Kidney (tissue), 14 donors: ENCODE measurements around the gene ADAM33. TPM values are rescaled to one million over a fixed set of nuclear protein-coding genes. Genes with fewer than 3 reads are reported as not detected.

ENCODE experiments used
- DNase-seq, 5 donors: peaks; one replicate each; pipeline ENCODE4 v3.0.0-alpha.2; 2013 to 2020
- FAIRE-seq: peaks from 2 replicates; lab custom pipeline; 2012; peaks lifted over from hg19 to GRCh38; lab: Jason Lieb, UNC
- H3K27ac ChIP-seq, 2 donors: one replicate each; pipeline ENCODE4 v1.7.0; 2013; ENCODE audit warnings: low read depth in 2 of 2, low read length in 2 of 2, inconsistent platforms in 1 of 2
- H3K27me3 ChIP-seq: one replicate; pipeline ENCODE4 v1.7.1; 2013; ENCODE audit warnings: low read length, inconsistent platforms; ENCODE audit not compliant: control insufficient read depth, insufficient read depth
- H3K36me3 ChIP-seq, 3 donors: one replicate each; pipeline versions ENCODE4 v1.7.0 to v1.7.1; 2013; ENCODE audit warnings: low read length in 3 of 3, control low read depth in 1 of 3, inconsistent platforms in 1 of 3; ENCODE audit not compliant: insufficient read depth in 3 of 3, control insufficient read depth in 2 of 3
- H3K4me1 ChIP-seq, 3 donors: one replicate each; pipeline versions ENCODE4 v1.7.0 to v1.7.1; 2013; ENCODE audit warnings: low read length in 3 of 3, inconsistent platforms in 1 of 3, low read depth in 1 of 3; ENCODE audit not compliant: control insufficient read depth in 2 of 3, insufficient read depth in 2 of 3
- H3K4me3 ChIP-seq, 3 donors: one replicate each; pipeline versions ENCODE4 v1.7.0 to v1.8.1; 2013; ENCODE audit warnings: low read length in 3 of 3, control low read depth in 1 of 3, inconsistent platforms in 1 of 3
- H3K9ac ChIP-seq, 3 donors: one replicate each; pipeline versions ENCODE4 v1.7.0 to v1.7.1; 2013; ENCODE audit warnings: low read length in 3 of 3, control low read depth in 1 of 3, inconsistent platforms in 1 of 3
- H3K9me3 ChIP-seq, 3 donors: one replicate each; pipeline versions ENCODE4 v1.7.0 to v1.7.1; 2013; ENCODE audit warnings: low read length in 3 of 3, control low read depth in 1 of 3, inconsistent platforms in 1 of 3; ENCODE audit not compliant: control insufficient read depth in 2 of 3, insufficient read depth in 1 of 3
- CTCF ChIP-seq: IDR thresholded peaks from 3 replicates; pipeline ENCODE4 v1.5.1; 2012; ENCODE audit warnings: mild to moderate bottlenecking, moderate library complexity, borderline replicate concordance; ENCODE audit not compliant: insufficient read depth; ENCODE audit errors: extremely low read depth
- intact Hi-C: fragments of 100-400 bp; cut with DNase I; formaldehyde crosslinking; loops from one replicate; pipeline ENCODE4 v1.11.1; 2022
- polyA plus RNA-seq: library from polyadenylated mRNA; stranded (reverse); fragments of 350-450 nt; fragmentation: Illumina TruSeq; extraction: RNeasy Lipid Tissue Mini Kit (QIAGEN cat#74804); gene quantifications from one replicate; pipeline ENCODE4 v1.2.3, GENCODE V29; 2014; ENCODE audit warnings: low read depth, low replicate concordance; ENCODE audit not compliant: insufficient read depth
- total RNA-seq: library from RNA; stranded (reverse); fragmentation: NEBNext Ultra II Directional; extraction: Animal tissue kit (Norgen Biotek cat#: 25700); gene quantifications from one replicate; pipeline ENCODE4 v1.2.1, GENCODE V29; 2021
- donor health status: control.
- donor health status: control.
- donor health status: control.
- donor health status: control.
- donor health status: control.
- donor health status: DM: yes; HTN: yes; CAD: no.
- donor health status: Normal renal cell carcinoma (clear cell type).

Gene ADAM33
- total and polyA plus RNA-seq, 2 donors from 2014 or later, result 4.1 to 4.3 TPM

GRCh38 chr20:3652221-3652620 lies 29.6 kb downstream of the ADAM33 start:
- H3K4me3 ChIP-seq, result no peak overlapping the region
- no peak overlapping the region for H3K27ac ChIP-seq
- DNase-seq, result no peak
- peaks cover 0 to 6% (median 0%) of the 10 kb centered on the region in 3 donors for H3K36me3 ChIP-seq
- no peaks in the 10 kb centered on the region for H3K27me3 ChIP-seq
- no peaks in the 10 kb centered on the region for H3K9me3 ChIP-seq
- FAIRE-seq, result no peak
- no peak for TF ChIP-seq CTCF
- H3K9ac ChIP-seq, result no peak overlapping the region
- intact Hi-C loops, result no loop called here
- H3K4me1 ChIP-seq, result peaks cover 0 to 11% (median 0%) of the 10 kb centered on the region in 3 donors

GRCh38 chr20:3651204-3651962 lies 30.4 kb downstream of the ADAM33 start:
- no peak for FAIRE-seq
- no peak overlapping the region for H3K27ac ChIP-seq
- intact Hi-C loops, result no loop called here

GRCh38 chr20:3648951-3649350 lies 32.9 kb downstream of the ADAM33 start:
- peaks cover 2 to 26% (median 6%) of the 10 kb centered on the region in 3 donors for H3K36me3 ChIP-seq
- H3K27me3 ChIP-seq, result no peaks in the 10 kb centered on the region

More at GRCh38 chr20:3651204-3651962, 30.4 kb downstream of the ADAM33 start:
- H3K4me3 ChIP-seq, result no peak overlapping the region
- H3K9ac ChIP-seq, result no peak overlapping the region
- no peak for TF ChIP-seq CTCF
- H3K36me3 ChIP-seq, result peaks cover 0 to 6% (median 0%) of the 10 kb centered on the region in 3 donors
- no peak for DNase-seq
- no peaks in the 10 kb centered on the region for H3K27me3 ChIP-seq
- H3K9me3 ChIP-seq, result no peaks in the 10 kb centered on the region
- H3K4me1 ChIP-seq, result peaks cover 0 to 11% (median 0%) of the 10 kb centered on the region in 3 donors

More at GRCh38 chr20:3648951-3649350, 32.9 kb downstream of the ADAM33 start:
- no peak overlapping the region for H3K4me3 ChIP-seq
- TF ChIP-seq CTCF, result no peak
- H3K9me3 ChIP-seq, result no peaks in the 10 kb centered on the region
- no peak overlapping the region for H3K27ac ChIP-seq
- intact Hi-C loops, result no loop called here
- FAIRE-seq (no peak), DNase-seq (no peak)
- H3K4me1 ChIP-seq, result peaks cover 0 to 7% (median 0%) of the 10 kb centered on the region in 3 donors
- H3K9ac ChIP-seq, result no peak overlapping the region
